Measurements from ENCODE around the gene FBXO38. TPM values are rescaled to one million over a fixed set of nuclear protein-coding genes. Genes with fewer than 3 reads are reported as not detected.

The FBXO38 gene
- total RNA-seq, 1 experiment from 2014 or later: 34.5 TPM

GRCh38 chr5:148427370-148428042 is 43.7 kb downstream of the FBXO38 start:
- intact Hi-C loops (cut with micrococcal nuclease; ENCODE audit: unreplicated experiment): no loop called here
- ATAC-seq (no peak), DNase-seq (ENCODE audit: low read depth, low spot score) (no peak)
- Histone ChIP-seq H3K9me3 (ENCODE audit: control insufficient read depth, insufficient read depth, low read depth, low read length) (no peaks in the 10 kb centered on the region), H3K4me1 (ENCODE audit: control insufficient read depth, insufficient read depth, low read length) (no peaks in the 10 kb centered on the region), H3K36me3 (ENCODE audit: control insufficient read depth, insufficient read depth, low read length) (peaks cover 40% of the 10 kb centered on the region), H3K27me3 (ENCODE audit: control insufficient read depth, insufficient read depth, low read length) (no peaks in the 10 kb centered on the region), H3K27ac (ENCODE audit: low read length) (no peak overlapping the region), H3K4me3 (ENCODE audit: low read depth in 2 of 2, low read length in 2 of 2) (no peak overlapping the region)
- BruUV-seq (replicated peaks): no TSS peak
- ChIA-PET CTCF (no interaction called here), POLR2A (no interaction called here)
- no peak for TF ChIP-seq SIN3A (IDR thresholded peaks at IDR 0.05; ENCODE audit: borderline replicate concordance, insufficient read depth, low read depth, low read length)
- no peak for TF ChIP-seq CTCF (IDR thresholded peaks at IDR 0.05)
- in situ Hi-C loops (cut with HindIII; ENCODE audit: low pct_unique_long_range_greater_than_20kb, low sequenced_read_pairs): no loop called here

- intact Hi-C loops (cut with micrococcal nuclease; ENCODE audit: unreplicated experiment): no loop called here
- POLR2A ChIA-PET: no interaction called here
These were observed 45.1 kb downstream of the FBXO38 start for GRCh38 chr5:148428848-148429247.

More at GRCh38 chr5:148428848-148429247, 45.1 kb downstream of the FBXO38 start:
- BruUV-seq (replicated peaks): no TSS peak
- ATAC-seq: no peak
- Histone ChIP-seq H3K27ac (ENCODE audit: low read length) (no peak overlapping the region), H3K9me3 (ENCODE audit: control insufficient read depth, insufficient read depth, low read depth, low read length) (no peaks in the 10 kb centered on the region), H3K36me3 (ENCODE audit: control insufficient read depth, insufficient read depth, low read length) (peaks cover 40% of the 10 kb centered on the region), H3K4me3 (ENCODE audit: low read depth in 2 of 2, low read length in 2 of 2) (no peak overlapping the region), H3K27me3 (ENCODE audit: control insufficient read depth, insufficient read depth, low read length) (no peaks in the 10 kb centered on the region), H3K4me1 (ENCODE audit: control insufficient read depth, insufficient read depth, low read length) (no peaks in the 10 kb centered on the region)
- TF ChIP-seq TCF7L2 (IDR thresholded peaks at IDR 0.05; ENCODE audit: low read depth, low read length): no peak
- no peak for TF ChIP-seq REST (IDR thresholded peaks at IDR 0.05; ENCODE audit: insufficient read depth in 1 of 2, low read depth in 2 of 2, low read length in 1 of 2)
- TF ChIP-seq POLR2AphosphoS5 (IDR thresholded peaks at IDR 0.05; ENCODE audit: low read depth, low read length): no peak
- no peak for TF ChIP-seq CTCF (IDR thresholded peaks at IDR 0.05)
- TF ChIP-seq SIN3A (IDR thresholded peaks at IDR 0.05; ENCODE audit: borderline replicate concordance, insufficient read depth, low read depth, low read length): no peak
- no peak for DNase-seq (ENCODE audit: low read depth, low spot score)
- in situ Hi-C loops (cut with HindIII; ENCODE audit: low pct_unique_long_range_greater_than_20kb, low sequenced_read_pairs): no loop called here
- CTCF ChIA-PET: no interaction called here

All from Panc1 (cell line).